IMR-90 (cell line): ENCODE results near the gene RPS15A. TPM values are rescaled to one million over a fixed set of nuclear protein-coding genes. Genes with fewer than 3 reads are reported as not detected.

Source experiments
- ATAC-seq: fragments of 200-7000 bp; cut with Tn5 transposase; 2 replicates; pipeline ENCODE4 v1.9.1; 2020; ENCODE audit warnings: low read depth, mild to moderate bottlenecking, moderate library complexity
- BruUV-seq: library from RNA; stranded (reverse); fragments of 400-500 nt; replicated peaks from 2 replicates; lab custom pipeline; 2021; lab: Mats Ljungman, UMichigan
- CTCF ChIA-PET: fragments of 300-600 bp; formaldehyde crosslinking; extraction: SDS; loops from one replicate; lab custom pipeline; 2021; ENCODE audit warnings: antibody characterized with exemption; lab: Yijun Ruan, JAX
- POLR2A ChIA-PET: fragments of 300-600 bp; sonication (Branson Sonifier 250); formaldehyde crosslinking; loops from one replicate; lab custom pipeline; 2022; ENCODE audit warnings: antibody characterized with exemption; ENCODE audit not compliant: unreplicated experiment; lab: Charles Lee
- DNase-seq: peaks from one replicate; pipeline ENCODE4 v3.0.0; 2013
- H2AFZ ChIP-seq: replicated peaks from 2 replicates; pipeline ENCODE3; 2013; ENCODE audit warnings: low read length, mild to moderate bottlenecking; ENCODE audit not compliant: poor library complexity
- H2AK5ac ChIP-seq: 2 replicates; pipeline ENCODE4 v1.6.1; 2013; ENCODE audit warnings: low read depth, low read length, inconsistent platforms
- H2AK9ac ChIP-seq: replicated peaks from 2 replicates; pipeline ENCODE3; 2013; ENCODE audit warnings: mild to moderate bottlenecking, low read depth, low read length, moderate library complexity; ENCODE audit not compliant: poor library complexity
- H2BK120ac ChIP-seq: 2 replicates; pipeline ENCODE4 v1.6.1; 2013; ENCODE audit warnings: low read depth, low read length, inconsistent platforms
- H2BK15ac ChIP-seq: 3 replicates; pipeline ENCODE4 v1.6.1; 2013; ENCODE audit warnings: low read depth, low read length, inconsistent platforms
- H2BK20ac ChIP-seq: 2 replicates; pipeline ENCODE4 v1.6.1; 2013; ENCODE audit warnings: low read depth, mild to moderate bottlenecking, inconsistent platforms, low read length, moderate library complexity
- H2BK5ac ChIP-seq: 2 replicates; pipeline ENCODE4 v1.6.1; 2013; ENCODE audit warnings: mild to moderate bottlenecking, low read depth, low read length, inconsistent platforms; ENCODE audit not compliant: poor library complexity, severe bottlenecking
- H3K14ac ChIP-seq: replicated peaks from 2 replicates; pipeline ENCODE4 v1.6.1; 2013; ENCODE audit warnings: low read depth, low read length, inconsistent platforms
- H3K18ac ChIP-seq: 2 replicates; pipeline ENCODE4 v1.6.1; 2013; ENCODE audit warnings: low read depth, low read length, control low read depth
- H3K23ac ChIP-seq: 2 replicates; pipeline ENCODE4 v1.6.1; 2013; ENCODE audit warnings: low read depth, low read length, inconsistent platforms
- H3K27ac ChIP-seq: 2 replicates; pipeline ENCODE4 v1.5.1; 2013; ENCODE audit warnings: mild to moderate bottlenecking, control low read depth, low read length; ENCODE audit not compliant: insufficient read depth
- H3K27me3 ChIP-seq: 2 replicates; pipeline ENCODE4 v1.6.1; 2013; ENCODE audit warnings: low read length; ENCODE audit not compliant: control insufficient read depth, insufficient read depth
- H3K36me3 ChIP-seq: 2 replicates; pipeline ENCODE4 v1.6.1; 2013; ENCODE audit warnings: low read length, mixed read lengths; ENCODE audit not compliant: control insufficient read depth, insufficient read depth
- H3K4ac ChIP-seq: 2 replicates; pipeline ENCODE4 v1.6.1; 2013; ENCODE audit warnings: low read depth, low read length, inconsistent platforms
- H3K4me1 ChIP-seq: 2 replicates; pipeline ENCODE4 v1.6.1; 2013; ENCODE audit warnings: low read length, mixed read lengths; ENCODE audit not compliant: control insufficient read depth, insufficient read depth
- H3K4me2 ChIP-seq: 2 replicates; pipeline ENCODE4 v1.6.1; 2013; ENCODE audit warnings: low read depth, mild to moderate bottlenecking, control low read depth, low read length, moderate library complexity
- H3K4me3 ChIP-seq: 2 replicates; pipeline ENCODE4 v1.5.1; 2013; ENCODE audit warnings: low read depth, mild to moderate bottlenecking, control low read depth, low read length, moderate library complexity; ENCODE audit not compliant: insufficient read depth
- H3K56ac ChIP-seq: 2 replicates; pipeline ENCODE4 v1.6.1; 2013; ENCODE audit warnings: low read length, inconsistent platforms; ENCODE audit not compliant: insufficient read depth; ENCODE audit errors: extremely low read depth
- H3K79me1 ChIP-seq, 2 experiments: 2 replicates each; pipeline ENCODE4 v1.6.1; 2013; ENCODE audit warnings: low read length in 2 of 2, inconsistent platforms in 1 of 2, low read depth in 1 of 2
- H3K9ac ChIP-seq: 2 replicates; pipeline ENCODE4 v1.6.1; 2013; ENCODE audit warnings: low read depth, low read length, control low read depth
- H3K9me1 ChIP-seq: 2 replicates; pipeline ENCODE4 v1.6.1; 2013; ENCODE audit warnings: low read length, inconsistent platforms; ENCODE audit not compliant: insufficient read depth
- H3K9me3 ChIP-seq: 2 replicates; pipeline ENCODE4 v1.6.1; 2013; ENCODE audit warnings: low read length; ENCODE audit not compliant: control insufficient read depth, insufficient read depth
- H4K20me1 ChIP-seq: 2 replicates; pipeline ENCODE4 v1.6.1; 2013; ENCODE audit warnings: low read length, inconsistent platforms; ENCODE audit not compliant: insufficient read depth
- H4K5ac ChIP-seq: 2 replicates; pipeline ENCODE4 v1.6.1; 2013; ENCODE audit warnings: mild to moderate bottlenecking, low read depth, low read length, control low read depth
- H4K8ac ChIP-seq, 2 experiments: 2 replicates each; pipeline ENCODE4 v1.6.1; 2013; ENCODE audit warnings: low read depth in 2 of 2, low read length in 2 of 2, control low read depth in 1 of 2, inconsistent platforms in 1 of 2
- H4K91ac ChIP-seq: 2 replicates; pipeline ENCODE4 v1.6.1; 2013; ENCODE audit warnings: low read depth, low read length, inconsistent platforms; ENCODE audit not compliant: insufficient read depth
- BHLHE40 ChIP-seq: fragments of 150-350 bp; IDR thresholded peaks from 2 replicates; pipeline ENCODE4 v1.6.1; 2016; ENCODE audit warnings: mild to moderate bottlenecking, low read depth, low read length
- CEBPB ChIP-seq: IDR thresholded peaks from 2 replicates; pipeline ENCODE4 v1.6.1; 2012; ENCODE audit warnings: low read depth, low read length, improper control_type of control experiment
- CHD1 ChIP-seq: IDR thresholded peaks from 2 replicates; pipeline ENCODE4 v1.6.1; 2012; ENCODE audit warnings: low read depth, low read length, improper control_type of control experiment
- CTCF ChIP-seq: conservative IDR thresholded peaks from 2 replicates; pipeline ENCODE4 v1.5.1; 2012; ENCODE audit warnings: mild to moderate bottlenecking, low read depth, low read length, improper control_type of control experiment
- ELK1 ChIP-seq: fragments of 150-350 bp; IDR thresholded peaks from 2 replicates; pipeline ENCODE4 v1.6.1; 2016; ENCODE audit warnings: low read depth, mild to moderate bottlenecking, low read length, moderate library complexity, borderline replicate concordance
- FOS ChIP-seq: fragments of 150-350 bp; IDR thresholded peaks from 2 replicates; pipeline ENCODE4 v1.6.1; 2016; ENCODE audit warnings: low read depth, low read length
- MAFK ChIP-seq: IDR thresholded peaks from 2 replicates; pipeline ENCODE4 v1.6.1; 2012; ENCODE audit warnings: low read depth, low read length, improper control_type of control experiment
- MAZ ChIP-seq: IDR thresholded peaks from 2 replicates; pipeline ENCODE4 v1.6.1; 2012; ENCODE audit warnings: low read depth, mild to moderate bottlenecking, low read length, improper control_type of control experiment, moderate library complexity, borderline replicate concordance
- MXI1 ChIP-seq: IDR thresholded peaks from 2 replicates; pipeline ENCODE4 v1.6.1; 2012; ENCODE audit warnings: low read depth, mild to moderate bottlenecking, low read length, moderate library complexity, borderline replicate concordance
- NFE2L2 ChIP-seq: fragments of 150-350 bp; IDR thresholded peaks from 2 replicates; pipeline ENCODE4 v1.6.1; 2016; ENCODE audit warnings: low read depth, mild to moderate bottlenecking, low read length
- POLR2A ChIP-seq: IDR thresholded peaks from 2 replicates; pipeline ENCODE4 v1.6.1; 2012; ENCODE audit warnings: mild to moderate bottlenecking, low read depth, low read length
- RAD21 ChIP-seq: IDR thresholded peaks from 2 replicates; pipeline ENCODE4 v1.6.1; 2012; ENCODE audit warnings: low read length, improper control_type of control experiment
- RCOR1 ChIP-seq: IDR thresholded peaks from 2 replicates; pipeline ENCODE4 v1.6.1; 2012; ENCODE audit warnings: mild to moderate bottlenecking, low read length, improper control_type of control experiment; ENCODE audit not compliant: insufficient replicate concordance
- RFX5 ChIP-seq: IDR thresholded peaks from 2 replicates; pipeline ENCODE4 v1.8.0; 2012; ENCODE audit warnings: low read depth, mild to moderate bottlenecking, low read length, moderate library complexity
- SMC3 ChIP-seq: fragments of 150-350 bp; IDR thresholded peaks from 2 replicates; pipeline ENCODE4 v1.6.1; 2016; ENCODE audit warnings: low read depth, mild to moderate bottlenecking, antibody characterized with exemption, low read length, moderate library complexity
- USF2 ChIP-seq: fragments of 150-350 bp; IDR thresholded peaks from 2 replicates; pipeline ENCODE4 v1.6.1; 2017; ENCODE audit warnings: mild to moderate bottlenecking, antibody characterized with exemption, low read length, low read depth
- WGBS, 2 experiments: methylation state at CpG; one replicate each; pipeline versions ENCODE4 v1.1.5 to v1.1.7; 2013; ENCODE audit warnings: missing lambda C conversion rate in 2 of 2; ENCODE audit not compliant: insufficient read length in 1 of 2; ENCODE audit errors: extremely low coverage in 2 of 2; 5-methylcytosine and 5-hydroxymethylcytosine counted together
- dilution Hi-C: fragments of 300-500 bp; cut with HindIII; formaldehyde crosslinking; loops from one replicate; pipeline ENCODE4 v1.14.3; 2018; ENCODE audit warnings: low sequenced_read_pairs; ENCODE audit not compliant: unreplicated experiment
- in situ Hi-C: fragments of 300-500 bp; cut with MboI; formaldehyde crosslinking; loops from 3 replicates; pipeline ENCODE4 v1.14.3; 2019; ENCODE audit warnings: low sequenced_read_pairs, inconsistent platforms, mixed read lengths
- intact Hi-C: fragments of 100-400 bp; cut with micrococcal nuclease; formaldehyde crosslinking; loops from 2 replicates; pipeline ENCODE4 v1.10.0; 2022
- polyA plus RNA-seq, 3 experiments: library from polyadenylated mRNA; depleted of rRNA; stranded (reverse); fragments of >200 nt; gene quantifications; 2 replicates each; pipeline ENCODE4 v1.2.3, GENCODE V29; 2012; ENCODE audit warnings: low replicate concordance in 1 of 3
- total RNA-seq: library from RNA; depleted of rRNA; stranded (reverse); fragments of >200 nt; gene quantifications from 2 replicates; pipeline ENCODE4 v1.2.3, GENCODE V29; 2012

The RPS15A gene
- total and polyA plus RNA-seq, 2 of the 4 experiments (the other 2 are of a cell fraction), result 4,588 to 4,619 TPM

DNA sequence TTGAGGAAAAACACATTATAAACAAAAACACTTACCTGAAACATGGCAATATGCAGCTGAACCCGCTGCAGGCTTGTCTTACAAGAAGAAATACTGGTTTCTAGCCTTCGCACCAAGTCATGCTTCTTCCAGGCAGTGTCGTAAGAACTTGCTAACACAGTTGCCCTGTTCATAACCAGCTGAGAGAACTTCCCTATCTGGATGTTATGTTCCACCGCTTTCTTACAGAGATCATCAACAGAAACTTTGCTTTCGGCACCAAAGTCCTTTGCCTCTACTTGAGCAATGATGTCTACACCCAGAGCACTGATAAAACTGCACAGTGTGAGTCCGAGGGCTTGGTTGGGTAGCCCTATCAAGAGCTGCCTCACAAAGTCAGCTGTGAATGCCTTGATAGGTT is 39.1 kb upstream of the RPS15A start:
- no peak overlapping the region for H4K8ac ChIP-seq
- no TSS peak for BruUV-seq
- dilution Hi-C loops, result no loop called here
- no peak overlapping the region for H2AK5ac ChIP-seq
- intact Hi-C loops, result no loop called here
- H3K23ac ChIP-seq, result no peak overlapping the region
- H3K4me2 ChIP-seq, result no peak overlapping the region
- H2BK120ac ChIP-seq, result no peak overlapping the region
- no peak overlapping the region for H2BK20ac ChIP-seq
- no peak overlapping the region for H2BK15ac ChIP-seq
- POLR2A ChIA-PET, result no interaction called here
- H3K79me1 ChIP-seq, result peaks cover 0 to 5% of the 10 kb centered on the region in 2 experiments; a peak in 2 of 4 replicates
- no peak overlapping the region for H3K27ac ChIP-seq
- H3K18ac ChIP-seq, result no peak overlapping the region
- ATAC-seq, result no peak
- no peaks in the 10 kb centered on the region for H3K9me1 ChIP-seq
- no peak overlapping the region for H2AFZ ChIP-seq
- H3K4ac ChIP-seq, result no peak overlapping the region
- no peak for DNase-seq
- H3K36me3 ChIP-seq, result peaks cover 30% of the 10 kb centered on the region
- no peaks in the 10 kb centered on the region for H3K9me3 ChIP-seq
- no peaks in the 10 kb centered on the region for H4K20me1 ChIP-seq
- in situ Hi-C loops, result no loop called here
- no peak overlapping the region for H3K4me3 ChIP-seq
- H2AK9ac ChIP-seq, result no peak overlapping the region
- no peak overlapping the region for H4K91ac ChIP-seq
- no peaks in the 10 kb centered on the region for H3K4me1 ChIP-seq
- no peak overlapping the region for H4K5ac ChIP-seq
- H3K27me3 ChIP-seq, result no peaks in the 10 kb centered on the region
- H2BK5ac ChIP-seq, result no peak overlapping the region
- 96% methylated on average over 4 of the region's 6 CpGs; no CpG with 5 or more reads in 1 of the 2 experiments for WGBS, 2 experiments
- H3K14ac ChIP-seq, result no peak overlapping the region
- TF ChIP-seq ELK1, result no peak
- no peak for TF ChIP-seq POLR2A
- TF ChIP-seq MAFK, result no peak
- no peak for TF ChIP-seq CTCF
- TF ChIP-seq FOS, result no peak
- no peak for TF ChIP-seq BHLHE40
- TF ChIP-seq RAD21, result no peak
- TF ChIP-seq NFE2L2, result no peak
- TF ChIP-seq MXI1, result no peak
- no peak for TF ChIP-seq RFX5
- TF ChIP-seq SMC3, result no peak
- TF ChIP-seq CHD1, result no peak
- no peak for TF ChIP-seq MAZ
- TF ChIP-seq RCOR1, result no peak
- no peak for TF ChIP-seq USF2
- no peak for TF ChIP-seq CEBPB
- CTCF ChIA-PET, result interaction anchor here (1.2 kb wide), 1 partner anchor 28 kb away, joined by 3 read pairs; the partner anchor contains the start of gene ARL6IP1
- H3K9ac ChIP-seq, result no peak overlapping the region
- no peak overlapping the region for H3K56ac ChIP-seq
